ENCODE results near the gene MMP25.

- TF ChIP-seq, protein P1, sequence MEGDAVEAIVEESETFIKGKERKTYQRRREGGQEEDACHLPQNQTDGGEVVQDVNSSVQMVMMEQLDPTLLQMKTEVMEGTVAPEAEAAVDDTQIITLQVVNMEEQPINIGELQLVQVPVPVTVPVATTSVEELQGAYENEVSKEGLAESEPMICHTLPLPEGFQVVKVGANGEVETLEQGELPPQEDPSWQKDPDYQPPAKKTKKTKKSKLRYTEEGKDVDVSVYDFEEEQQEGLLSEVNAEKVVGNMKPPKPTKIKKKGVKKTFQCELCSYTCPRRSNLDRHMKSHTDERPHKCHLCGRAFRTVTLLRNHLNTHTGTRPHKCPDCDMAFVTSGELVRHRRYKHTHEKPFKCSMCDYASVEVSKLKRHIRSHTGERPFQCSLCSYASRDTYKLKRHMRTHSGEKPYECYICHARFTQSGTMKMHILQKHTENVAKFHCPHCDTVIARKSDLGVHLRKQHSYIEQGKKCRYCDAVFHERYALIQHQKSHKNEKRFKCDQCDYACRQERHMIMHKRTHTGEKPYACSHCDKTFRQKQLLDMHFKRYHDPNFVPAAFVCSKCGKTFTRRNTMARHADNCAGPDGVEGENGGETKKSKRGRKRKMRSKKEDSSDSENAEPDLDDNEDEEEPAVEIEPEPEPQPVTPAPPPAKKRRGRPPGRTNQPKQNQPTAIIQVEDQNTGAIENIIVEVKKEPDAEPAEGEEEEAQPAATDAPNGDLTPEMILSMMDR (IDR thresholded peaks at IDR 0.05), result no peak
- TF ChIP-seq ZFX (IDR thresholded peaks at IDR 0.05; ENCODE audit: borderline replicate concordance), result no peak
Measured at GRCh38 chr16:3017344-3017743, 29.0 kb upstream of the MMP25 start.

All from 22Rv1 (cell line).